Endothelial cell of umbilical vein (primary cell): ENCODE data around the gene OTUB1. TPM values are rescaled to one million over a fixed set of nuclear protein-coding genes. Genes with fewer than 3 reads are reported as not detected.
A peak's percentile ranks its signal among the peaks of the same experiment; 100 is the strongest.

Source experiments
- BruUV-seq: library from RNA; stranded (reverse); fragments of 400-500 nt; replicated peaks from 2 replicates; lab custom pipeline; 2021; lab: Mats Ljungman, UMichigan
- CTCF ChIA-PET: fragments of 300-600, 350-600 bp; sonication (Branson Sonifier 250); formaldehyde crosslinking; loops from one replicate; lab custom pipeline; 2021; ENCODE audit warnings: antibody characterized with exemption, inconsistent platforms; lab: Charles Lee
- POLR2A ChIA-PET: fragments of 300-600, 350-600 bp; sonication (Branson Sonifier 250); formaldehyde crosslinking; loops from one replicate; lab custom pipeline; 2021; ENCODE audit warnings: antibody characterized with exemption, inconsistent platforms; lab: Charles Lee
- DNase-seq: peaks from one replicate; pipeline ENCODE4 v3.0.0-alpha.2; 2011; ENCODE audit warnings: low read depth, low spot score
- FAIRE-seq: peaks from 2 replicates; lab custom pipeline; 2011; peaks lifted over from hg19 to GRCh38; lab: Jason Lieb, UNC
- H2AFZ ChIP-seq: 2 replicates; pipeline ENCODE4 v1.6.0; 2012; ENCODE audit warnings: low read depth, low read length, control low read depth, inconsistent platforms
- H3K27ac ChIP-seq: 2 replicates; pipeline ENCODE4 v1.5.1; 2011; ENCODE audit warnings: low read depth, mild to moderate bottlenecking, control low read depth, low read length, moderate library complexity; ENCODE audit not compliant: insufficient read depth
- H3K27me3 ChIP-seq, 2 experiments: 2 replicates each; pipeline versions ENCODE4 v1.6.0 to v1.6.1; 2011; ENCODE audit warnings: low read length in 2 of 2, mixed read lengths in 1 of 2; ENCODE audit not compliant: control insufficient read depth in 2 of 2, insufficient read depth in 2 of 2
- H3K36me3 ChIP-seq, 2 experiments: 2 replicates in 1 of 2; 3 replicates in 1 of 2; pipeline ENCODE4 v1.5.1; 2011; ENCODE audit warnings: low read length in 2 of 2, mild to moderate bottlenecking in 1 of 2, moderate library complexity in 1 of 2; ENCODE audit not compliant: control insufficient read depth in 2 of 2, insufficient read depth in 2 of 2; ENCODE audit errors: extremely low read depth in 1 of 2
- H3K4me1 ChIP-seq: 3 replicates; pipeline ENCODE4 v1.5.1; 2011; ENCODE audit warnings: mild to moderate bottlenecking, low read length; ENCODE audit not compliant: control insufficient read depth, insufficient read depth; ENCODE audit errors: extremely low read depth
- H3K4me2 ChIP-seq: 2 replicates; pipeline ENCODE4 v1.6.1; 2011; ENCODE audit warnings: low read length, control low read depth, mixed read lengths; ENCODE audit not compliant: insufficient read depth
- H3K4me3 ChIP-seq, 3 experiments: fragments of 200-600 bp in 1 of 3; sonication (generic), shearing (Covaris generic) in 1 of 3; replicated peaks in 1 of 3; 2 replicates each; pipeline ENCODE4 v1.5.1; 2011 to 2016; ENCODE audit warnings: control low read depth in 3 of 3, low read length in 3 of 3, mild to moderate bottlenecking in 2 of 3, inconsistent platforms in 1 of 3, low read depth in 1 of 3, moderate library complexity in 1 of 3; ENCODE audit not compliant: insufficient read depth in 1 of 3
- H3K79me2 ChIP-seq: 2 replicates; pipeline ENCODE4 v1.6.0; 2012; ENCODE audit warnings: low read length, inconsistent platforms; ENCODE audit not compliant: control insufficient read depth, insufficient read depth
- H3K9ac ChIP-seq: replicated peaks from 2 replicates; pipeline ENCODE3; 2011; ENCODE audit warnings: low read length, control low read depth; ENCODE audit not compliant: insufficient read depth; ENCODE audit errors: extremely low read depth
- H3K9me1 ChIP-seq: replicated peaks from 3 replicates; pipeline ENCODE4 v1.6.0; 2011; ENCODE audit warnings: mild to moderate bottlenecking, low read length; ENCODE audit not compliant: control insufficient read depth, insufficient read depth; ENCODE audit errors: extremely low read depth
- H3K9me3 ChIP-seq: replicated peaks from 2 replicates; pipeline ENCODE4 v1.5.1; 2012; ENCODE audit warnings: low read length, inconsistent platforms; ENCODE audit not compliant: control insufficient read depth, insufficient read depth
- H4K20me1 ChIP-seq: replicated peaks from 2 replicates; pipeline ENCODE3; 2011; ENCODE audit warnings: mild to moderate bottlenecking, low read length; ENCODE audit not compliant: control insufficient read depth, insufficient read depth; ENCODE audit errors: extremely low read depth
- MYC ChIP-seq: IDR thresholded peaks from one replicate; pipeline ENCODE4 v1.6.1; 2011; ENCODE audit warnings: mild to moderate bottlenecking, low read depth, low read length
- POLR2A ChIP-seq: IDR thresholded peaks from 2 replicates; pipeline ENCODE4 v1.6.1; 2012; ENCODE audit warnings: low read depth, mild to moderate bottlenecking, control low read depth, low read length
- POLR2AphosphoS5 ChIP-seq: IDR thresholded peaks from 2 replicates; pipeline ENCODE4 v1.6.1; 2012; ENCODE audit warnings: low read depth, mild to moderate bottlenecking, control low read depth, low read length, moderate library complexity; ENCODE audit not compliant: insufficient read depth
- dilution Hi-C: fragments of 300-500 bp; cut with MboI; formaldehyde crosslinking; loops from one replicate; pipeline ENCODE4 v1.15.0; 2019; ENCODE audit warnings: low sequenced_read_pairs; ENCODE audit not compliant: extremely low pct_ligation_motif_present
- intact Hi-C: fragments of 100-400 bp; cut with micrococcal nuclease; formaldehyde crosslinking; loops from one replicate; pipeline ENCODE4 v1.10.0; 2022
- polyA plus RNA-seq, 4 experiments: library from polyadenylated mRNA; depleted of rRNA in 3 of 4; stranded (reverse) in 3 of 4; unstranded in 1 of 4; fragments of >200 nt; gene quantifications; 2 replicates each; pipeline versions ENCODE4 v1.2.1 to v1.2.3, GENCODE V29; 2011 to 2012; ENCODE audit warnings: missing spikeins in 1 of 4
- total RNA-seq: library from RNA; stranded (reverse); gene quantifications from 2 replicates; pipeline ENCODE4 v1.2.3, GENCODE V29; 2021
- TF ChIP-seq, protein P1 (sequence below): IDR thresholded peaks from 2 replicates; pipeline ENCODE4 v1.6.1; 2011; ENCODE audit not compliant: insufficient read depth, insufficient read length
- TF ChIP-seq, protein P2 (sequence below), 2 donors: IDR thresholded peaks; 1 replicate in 1 of 2; 2 replicates in 1 of 2; pipeline ENCODE4 v1.5.1; 2011; ENCODE audit warnings: low read length in 2 of 2, mild to moderate bottlenecking in 2 of 2, moderate library complexity in 2 of 2, control low read depth in 1 of 2, inconsistent platforms in 1 of 2, low read depth in 1 of 2; ENCODE audit not compliant: insufficient read depth in 1 of 2; ENCODE audit errors: extremely low read depth in 1 of 2

The OTUB1 gene
- total and polyA plus RNA-seq, 2 donors (not counting 3 experiments of a cell fraction or from before 2014, with no cell fraction given): 81.9 to 256 TPM

DNA sequence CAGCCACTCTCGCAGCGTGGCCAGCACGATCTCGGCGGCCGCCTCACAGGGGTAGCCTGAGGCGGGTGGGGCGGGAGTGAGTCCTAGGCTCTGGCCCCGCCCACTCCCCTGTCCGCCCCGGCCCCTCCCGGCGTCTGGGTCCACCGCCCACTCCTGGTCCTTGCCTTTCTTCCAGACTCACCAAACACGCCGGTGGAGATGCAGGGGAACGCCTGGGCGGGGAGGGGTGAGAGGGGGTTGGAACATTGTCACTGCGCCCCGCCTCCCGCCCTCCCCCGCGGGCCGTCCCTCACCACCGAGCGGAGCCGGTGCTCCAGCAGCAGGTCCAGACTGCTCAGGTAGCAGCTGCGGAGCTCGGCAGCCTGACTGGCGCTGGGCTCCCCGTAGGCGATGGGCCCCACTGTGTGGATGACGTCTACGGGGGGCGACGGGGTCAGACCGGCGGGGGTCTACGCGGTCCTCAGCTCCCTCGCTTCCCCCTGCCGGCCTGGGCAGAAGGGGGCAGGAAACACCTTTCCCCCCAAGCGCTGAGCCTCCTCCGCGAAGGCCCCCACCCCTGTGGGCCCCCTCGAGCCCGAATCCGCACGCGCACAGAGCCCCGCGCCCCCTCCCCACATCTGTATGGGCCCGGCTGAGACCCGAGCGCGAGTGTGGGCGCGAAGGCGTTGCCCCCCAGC is 13.2 kb downstream of the OTUB1 start:
- Histone ChIP-seq H3K4me1 (peaks cover 34% of the 10 kb centered on the region), H4K20me1 (no peaks in the 10 kb centered on the region), H3K4me3 (no peak overlapping the region), H3K4me2 (no peak overlapping the region), H3K9me1 (no peaks in the 10 kb centered on the region), H3K27ac (no peak overlapping the region), H3K27me3 (no peaks in the 10 kb centered on the region), H3K79me2 (no peaks in the 10 kb centered on the region), H3K36me3 (peaks cover 0 to 24% of the 10 kb centered on the region in 2 experiments), H3K9ac (no peak overlapping the region), H2AFZ (no peak overlapping the region), H3K9me3 (no peaks in the 10 kb centered on the region)
- FAIRE-seq: no peak
- TF ChIP-seq POLR2AphosphoS5: peak; percentile 31
- TF ChIP-seq MYC: no peak
- TF ChIP-seq, protein P1, sequence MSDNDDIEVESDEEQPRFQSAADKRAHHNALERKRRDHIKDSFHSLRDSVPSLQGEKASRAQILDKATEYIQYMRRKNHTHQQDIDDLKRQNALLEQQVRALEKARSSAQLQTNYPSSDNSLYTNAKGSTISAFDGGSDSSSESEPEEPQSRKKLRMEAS: no peak
- ChIA-PET CTCF (interaction anchor here (0.5 to 4.9 kb wide), 28 partner anchors 9 to 305 kb away, joined by 3 to 162 read pairs (median 6); partner anchors contain the start of genes COX8A, ESRRA, MACROD1 and STIP1), POLR2A (no interaction called here)
- no peak for DNase-seq
- intact Hi-C loops (loop anchor here (1.0 to 2.0 kb wide), 2 partner anchors 149 to 241 kb away; partner anchors contain the start of gene FKBP2), dilution Hi-C loops (no loop called here)
- BruUV-seq: no TSS peak

DNA sequence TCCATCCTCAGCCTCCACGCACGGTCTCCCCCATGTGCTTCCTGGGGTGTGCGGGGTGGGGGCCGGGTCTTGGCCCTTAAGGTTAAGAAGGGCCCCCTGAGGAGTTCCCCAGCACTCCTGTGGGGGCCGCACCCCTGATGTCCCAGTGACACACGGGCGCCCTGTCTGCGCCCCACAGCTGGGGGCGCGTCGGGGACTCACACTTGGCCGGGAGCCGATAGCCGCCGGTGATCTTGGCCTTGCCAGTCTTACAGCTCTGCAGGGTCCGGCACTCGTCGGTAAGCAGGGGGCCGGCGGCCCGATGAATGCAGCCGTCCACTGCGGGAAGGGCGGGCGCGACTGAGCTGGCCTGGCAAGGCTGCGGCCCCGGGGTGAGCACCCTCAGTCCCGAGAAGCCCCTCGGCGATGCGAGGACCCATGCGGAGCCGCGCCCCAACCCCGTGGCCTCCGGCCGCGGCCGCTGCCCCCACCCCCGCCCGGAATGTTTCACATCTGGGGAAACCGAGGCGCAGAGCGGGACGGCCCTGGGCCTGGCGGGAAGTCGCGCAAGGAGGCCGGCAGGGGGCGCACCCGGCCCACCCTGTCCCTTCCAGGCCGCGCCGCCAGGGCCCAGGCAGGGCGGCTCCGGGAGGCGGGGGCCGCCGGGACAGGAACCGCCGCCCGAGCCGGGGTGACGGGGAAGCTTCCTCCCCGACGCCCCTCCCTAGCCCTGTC is 13.9 kb downstream of the OTUB1 start:
- Histone ChIP-seq H3K27me3 (no peaks in the 10 kb centered on the region), H3K9ac (no peak overlapping the region), H3K4me3 (peak overlapping the region in 1 of 3 experiments; percentile 13), H3K27ac (no peak overlapping the region), H3K79me2 (no peaks in the 10 kb centered on the region), H3K36me3 (peaks cover 0 to 22% of the 10 kb centered on the region in 2 experiments), H3K4me2 (peak overlapping the region; percentile 32), H3K9me3 (no peaks in the 10 kb centered on the region), H4K20me1 (no peaks in the 10 kb centered on the region), H3K9me1 (no peaks in the 10 kb centered on the region), H3K4me1 (peaks cover 34% of the 10 kb centered on the region), H2AFZ (no peak overlapping the region)
- intact Hi-C loops: loop anchor here (1.0 to 2.0 kb wide), 2 partner anchors 148 to 241 kb away; partner anchors contain the start of gene FKBP2
- dilution Hi-C loops: no loop called here
- POLR2A ChIA-PET: interaction anchor here (0.8 to 1.1 kb wide), 2 partner anchors 185 to 332 kb away, joined by 3 read pairs; partner anchors contain the start of gene STIP1
- CTCF ChIA-PET: interaction anchor here (0.5 to 4.9 kb wide), 32 partner anchors 8 to 304 kb away, joined by 3 to 162 read pairs (median 5); partner anchors contain the start of genes COX8A, ESRRA, MACROD1 and STIP1
- DNase-seq: peak; percentile 53
- peak; percentile 46 for FAIRE-seq
- TF ChIP-seq POLR2A (no peak), POLR2AphosphoS5 (peak; percentile 78)
- TF ChIP-seq, protein P2, sequence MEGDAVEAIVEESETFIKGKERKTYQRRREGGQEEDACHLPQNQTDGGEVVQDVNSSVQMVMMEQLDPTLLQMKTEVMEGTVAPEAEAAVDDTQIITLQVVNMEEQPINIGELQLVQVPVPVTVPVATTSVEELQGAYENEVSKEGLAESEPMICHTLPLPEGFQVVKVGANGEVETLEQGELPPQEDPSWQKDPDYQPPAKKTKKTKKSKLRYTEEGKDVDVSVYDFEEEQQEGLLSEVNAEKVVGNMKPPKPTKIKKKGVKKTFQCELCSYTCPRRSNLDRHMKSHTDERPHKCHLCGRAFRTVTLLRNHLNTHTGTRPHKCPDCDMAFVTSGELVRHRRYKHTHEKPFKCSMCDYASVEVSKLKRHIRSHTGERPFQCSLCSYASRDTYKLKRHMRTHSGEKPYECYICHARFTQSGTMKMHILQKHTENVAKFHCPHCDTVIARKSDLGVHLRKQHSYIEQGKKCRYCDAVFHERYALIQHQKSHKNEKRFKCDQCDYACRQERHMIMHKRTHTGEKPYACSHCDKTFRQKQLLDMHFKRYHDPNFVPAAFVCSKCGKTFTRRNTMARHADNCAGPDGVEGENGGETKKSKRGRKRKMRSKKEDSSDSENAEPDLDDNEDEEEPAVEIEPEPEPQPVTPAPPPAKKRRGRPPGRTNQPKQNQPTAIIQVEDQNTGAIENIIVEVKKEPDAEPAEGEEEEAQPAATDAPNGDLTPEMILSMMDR (IDR thresholded peaks at IDR 0.05; ENCODE audit: extremely low read depth in 1 of 2, insufficient read depth in 1 of 2, low read depth in 1 of 2, low read length in 2 of 2): peak; percentile 68 to 70
- BruUV-seq: no TSS peak
